Colon (tissue), 2 donors: ENCODE measurements around the gene LHX5.
"Not testable (repeated sequence)": the region's sequence is repeated elsewhere in the genome, so short reads cannot be mapped to it uniquely, and the experiment has no call there.

Experiments used
- FAIRE-seq: peaks from 2 replicates; lab custom pipeline; 2012; peaks lifted over from hg19 to GRCh38; lab: Jason Lieb, UNC
- donor health status: control.
- donor health status: control.

Gene LHX5

DNA sequence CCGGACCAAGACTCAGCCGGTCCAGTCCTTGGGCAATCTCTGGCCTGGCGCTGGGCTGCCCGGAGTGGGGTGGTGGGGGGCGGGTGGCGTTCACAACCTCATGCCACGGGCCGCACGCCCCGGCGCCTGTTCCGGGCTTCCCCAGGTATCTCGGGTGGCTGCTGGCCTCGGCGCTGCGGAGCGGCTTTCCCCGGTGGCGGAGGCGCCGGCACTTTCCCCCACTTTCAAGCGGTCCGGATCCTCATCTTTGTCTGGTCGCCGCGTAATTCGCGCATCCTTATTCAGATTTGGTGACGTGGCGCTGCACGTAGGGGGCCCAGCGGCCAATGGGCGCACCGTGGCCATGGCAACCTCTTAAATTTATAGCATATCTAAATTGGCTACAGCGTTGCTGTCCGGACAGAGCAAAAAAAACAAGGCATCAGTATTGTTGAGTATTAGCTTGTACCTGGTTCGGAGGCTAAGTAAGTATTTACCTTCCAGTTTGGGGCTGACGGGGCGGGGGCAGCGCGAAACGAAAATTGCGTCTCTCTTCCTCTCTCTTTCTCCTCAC is at the start of gene LHX5:
TSS of gene LHX5 (minus strand) at position 253 of the 553 bp plus-strand sequence. CDS start 373 bp downstream, outside the sequence.
- no peak for FAIRE-seq

DNA sequence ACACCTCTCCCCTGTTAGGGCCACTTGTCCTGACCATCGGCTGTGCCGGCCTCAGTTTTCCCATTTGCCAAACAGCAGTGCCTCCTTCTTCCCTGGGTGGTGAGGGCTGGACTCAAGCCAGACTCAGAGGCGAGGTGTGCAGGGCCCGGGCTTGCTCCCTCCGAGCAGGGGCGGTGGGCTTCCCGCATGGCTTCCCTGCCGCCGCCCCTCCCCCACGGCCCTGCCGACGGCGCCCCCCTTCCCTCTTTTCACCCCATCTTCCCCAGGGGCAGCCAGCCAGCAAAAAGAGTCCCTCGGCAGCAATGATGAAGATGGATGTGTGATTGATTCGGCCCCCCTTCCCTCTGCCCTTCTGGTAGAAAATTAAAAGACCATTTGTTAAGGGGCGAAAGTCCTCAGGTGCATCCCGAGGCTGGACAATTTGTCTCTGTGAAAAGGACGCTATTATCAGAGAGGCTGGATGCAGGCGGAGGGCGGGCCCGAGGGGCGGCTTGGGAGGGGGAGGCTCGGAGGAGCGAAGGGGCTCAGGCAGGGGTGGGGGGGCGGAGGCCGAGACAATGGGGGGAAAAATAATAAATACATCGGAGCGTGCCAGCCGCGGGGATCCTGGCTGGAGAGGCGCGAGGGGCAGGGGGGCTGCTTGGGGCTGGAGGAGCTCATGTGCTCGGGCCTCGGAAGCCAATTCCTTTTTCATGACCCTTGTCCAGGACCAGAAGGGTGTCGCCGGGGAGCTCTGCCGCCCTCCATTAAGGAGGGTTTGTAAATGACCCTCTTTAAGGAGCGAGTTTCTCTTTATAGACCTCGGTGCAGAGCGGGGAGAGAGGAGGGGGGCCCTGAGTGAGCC is 48.0 kb upstream of the LHX5 start:
- no peak for FAIRE-seq

DNA sequence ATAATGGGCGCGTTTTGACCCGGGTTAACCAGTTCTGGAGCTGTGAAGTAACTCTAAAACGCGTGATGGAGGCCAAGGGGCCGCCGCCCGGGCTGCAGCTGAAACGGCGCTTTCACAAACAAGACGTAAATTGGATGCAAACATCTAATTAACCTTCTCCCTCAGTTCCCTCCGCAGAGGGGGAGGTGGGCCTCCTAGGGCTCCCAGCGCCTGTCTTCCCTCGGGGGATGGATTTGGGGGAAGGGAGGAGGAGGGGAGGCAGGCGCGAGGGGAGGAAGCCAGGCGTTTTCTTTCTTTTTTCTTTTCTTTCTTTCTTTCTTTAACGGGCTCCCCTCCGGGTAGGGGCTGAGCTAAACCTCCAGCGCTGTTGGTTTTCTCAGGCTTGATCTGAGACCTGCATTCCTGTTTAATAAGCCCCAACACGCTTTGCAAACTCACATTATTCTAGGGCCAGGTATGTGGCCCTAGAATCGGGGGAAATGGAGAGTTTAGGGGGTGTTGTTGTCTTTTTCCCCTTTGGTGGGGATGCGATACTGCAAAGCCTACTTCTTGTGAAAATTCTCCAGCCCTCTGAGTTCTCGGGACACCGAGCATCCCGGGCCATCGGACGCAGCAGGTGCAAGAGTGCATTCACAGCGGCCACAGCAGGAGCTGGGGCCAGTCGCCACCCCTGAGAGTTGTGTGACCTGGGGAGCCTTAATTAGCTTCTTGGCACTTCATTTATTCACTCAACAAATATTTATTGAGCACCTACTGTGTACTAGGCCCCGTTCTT is 43.6 kb upstream of the LHX5 start:
- FAIRE-seq = no peak

DNA sequence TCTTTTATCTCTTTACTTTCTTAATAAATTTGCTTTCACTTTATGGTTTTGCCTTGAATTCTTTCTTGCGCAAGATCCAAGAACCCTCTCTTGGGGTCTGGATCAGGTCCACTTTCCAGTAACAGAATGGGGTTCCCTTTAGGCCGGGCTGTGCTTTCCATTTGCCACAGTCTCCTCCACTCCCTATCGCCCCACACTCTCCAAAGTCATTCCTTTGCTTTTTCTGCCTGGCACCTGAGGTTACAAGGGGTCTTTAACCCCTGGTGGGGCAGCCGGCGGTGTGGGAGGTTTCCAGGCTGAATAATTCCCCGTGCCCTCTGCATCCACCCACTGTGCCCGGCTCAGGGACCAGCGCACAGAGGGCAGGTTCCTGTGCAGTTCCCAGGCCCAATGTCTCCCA is 42.9 kb upstream of the LHX5 start:
- no peak for FAIRE-seq

DNA sequence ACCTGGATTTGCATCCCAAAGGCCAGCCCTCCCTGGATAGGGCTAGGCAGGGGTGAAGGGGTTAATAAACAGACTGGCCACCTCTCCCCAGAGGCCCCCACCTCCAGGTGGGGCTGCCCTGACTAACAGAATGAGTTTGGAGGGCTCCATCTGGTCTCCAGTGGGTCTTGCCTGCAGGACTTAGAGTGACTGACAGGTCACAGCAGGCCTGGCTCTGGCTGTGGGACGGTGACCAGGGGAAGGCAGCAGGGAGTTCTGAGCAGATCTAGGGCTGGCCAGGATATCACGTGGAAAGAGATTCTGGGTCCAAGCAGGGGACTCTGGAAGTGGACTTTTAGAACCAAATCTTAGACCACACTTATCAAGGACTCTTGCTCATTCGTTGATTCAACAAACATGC is 40.9 kb upstream of the LHX5 start:
- FAIRE-seq = no peak

DNA sequence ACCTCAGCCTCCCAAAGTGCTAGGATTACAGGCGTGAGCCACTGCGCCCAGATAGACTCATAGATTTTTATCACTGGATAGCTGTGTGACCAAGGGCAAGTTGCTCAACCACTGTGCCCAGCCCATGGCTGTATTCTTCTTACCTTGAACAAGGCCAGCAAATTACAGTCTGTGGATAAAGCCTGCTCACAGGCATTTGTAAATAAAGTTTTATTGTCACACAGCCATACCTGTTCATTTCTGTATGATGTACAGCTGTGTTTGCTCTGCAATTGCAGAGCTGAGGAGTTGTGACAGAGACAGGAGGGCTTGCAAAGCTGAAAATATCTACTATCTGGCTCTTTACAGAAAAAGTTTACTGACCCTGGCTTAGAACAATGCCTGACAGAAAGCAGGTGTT is 35.2 kb upstream of the LHX5 start:
- no peak for FAIRE-seq

DNA sequence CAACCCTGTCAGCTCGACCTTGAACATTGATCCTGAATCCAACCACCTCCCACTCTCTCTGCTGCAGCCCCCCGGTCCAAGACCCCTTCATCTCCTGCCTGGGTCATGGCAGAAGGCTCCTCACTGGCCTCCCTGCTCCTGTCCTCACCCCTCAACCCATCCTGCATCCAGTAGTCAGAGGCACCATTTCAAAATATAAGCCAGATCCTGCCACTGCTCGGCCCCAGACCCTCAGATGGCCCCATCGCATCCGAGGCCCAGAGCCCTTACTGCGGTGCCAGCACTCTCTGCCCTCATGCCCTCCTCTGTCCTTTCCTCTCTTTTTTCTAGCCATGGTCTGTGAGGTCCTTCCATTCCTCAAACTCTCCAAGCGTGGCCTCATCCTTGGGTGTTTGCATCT is 34.3 kb upstream of the LHX5 start:
- FAIRE-seq = no peak

DNA sequence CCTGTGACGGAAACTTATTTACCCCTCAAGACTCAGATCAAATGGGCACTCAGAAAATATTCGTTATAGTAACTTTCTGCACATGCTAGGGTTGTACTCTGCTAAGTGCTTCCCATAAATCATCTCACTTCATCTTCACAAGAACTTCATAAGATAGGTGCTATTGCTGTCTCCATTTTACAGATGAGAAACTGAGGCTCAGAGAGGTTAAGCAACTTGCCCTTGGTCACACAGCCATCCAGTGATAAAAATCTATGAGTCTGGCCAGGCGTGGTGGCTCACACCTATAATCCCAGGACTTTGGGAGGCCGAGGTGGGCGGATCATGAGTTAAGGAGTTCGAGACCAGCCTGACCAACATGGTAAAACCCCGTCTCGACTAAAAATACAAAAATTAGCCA is 33.2 kb upstream of the LHX5 start:
- no peak for FAIRE-seq

DNA sequence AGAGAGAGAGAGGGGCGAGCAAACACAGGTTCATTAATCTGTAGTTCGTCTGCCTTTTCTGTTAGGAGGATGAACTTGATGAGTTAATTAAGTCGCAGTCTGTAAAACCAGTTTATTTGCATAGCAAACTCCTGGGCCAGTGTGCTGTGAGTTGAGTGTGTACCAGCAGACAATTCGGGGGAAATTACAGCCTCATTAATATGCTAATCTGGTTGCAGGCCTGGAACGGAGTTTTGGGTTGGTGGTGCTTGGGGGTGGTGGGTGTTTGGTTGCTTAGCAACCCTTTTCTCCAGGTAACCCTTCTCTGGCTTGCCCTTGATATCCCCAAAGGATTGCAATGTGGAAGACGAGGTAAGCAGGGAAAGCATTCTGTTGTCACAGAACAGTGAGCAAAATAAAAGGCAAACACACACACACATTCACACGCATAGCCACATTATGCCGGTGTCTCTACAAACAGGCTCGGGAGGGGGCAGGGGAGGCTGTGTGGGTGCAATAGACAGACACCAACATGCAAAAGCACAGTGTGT is 29.2 kb upstream of the LHX5 start:
- FAIRE-seq = no peak

DNA sequence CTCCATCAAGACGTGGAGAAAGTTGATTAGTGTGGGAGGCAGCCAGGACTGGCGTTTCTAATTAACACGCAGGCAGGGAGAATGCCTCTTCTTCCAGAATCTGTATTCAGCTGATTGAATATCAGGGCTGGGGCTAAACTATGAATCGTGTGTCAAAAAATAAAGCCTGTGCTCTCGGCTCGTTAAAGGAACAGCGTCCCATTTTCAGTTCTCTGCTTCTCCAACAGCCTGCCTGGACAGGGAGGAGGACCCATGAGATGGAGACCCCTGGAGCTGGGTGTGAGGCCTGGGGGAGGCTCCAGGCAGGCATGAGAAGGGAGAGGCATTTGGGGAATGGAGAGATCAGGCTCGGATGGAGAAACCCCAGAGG is 28.6 kb upstream of the LHX5 start:
- no peak for FAIRE-seq

DNA sequence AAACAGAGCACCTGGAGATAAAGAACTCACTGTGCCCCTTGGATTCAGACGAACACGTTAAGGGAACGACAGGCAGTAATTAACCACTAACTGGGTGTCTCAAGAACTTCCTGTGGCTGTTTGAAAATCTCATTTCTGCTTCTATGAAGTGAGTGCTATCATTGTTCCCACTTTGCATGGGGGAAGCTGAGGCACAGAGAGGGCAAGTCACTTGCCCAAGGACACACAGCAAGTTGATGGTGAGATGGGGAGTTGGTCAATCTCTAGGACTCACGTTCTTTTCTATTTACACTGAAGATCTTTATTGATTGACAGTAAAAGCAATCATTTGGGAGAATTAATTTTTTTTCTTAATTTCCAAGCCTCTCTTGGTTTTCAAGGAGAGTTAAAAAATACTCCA is 26.8 kb upstream of the LHX5 start:
- FAIRE-seq = no peak

DNA sequence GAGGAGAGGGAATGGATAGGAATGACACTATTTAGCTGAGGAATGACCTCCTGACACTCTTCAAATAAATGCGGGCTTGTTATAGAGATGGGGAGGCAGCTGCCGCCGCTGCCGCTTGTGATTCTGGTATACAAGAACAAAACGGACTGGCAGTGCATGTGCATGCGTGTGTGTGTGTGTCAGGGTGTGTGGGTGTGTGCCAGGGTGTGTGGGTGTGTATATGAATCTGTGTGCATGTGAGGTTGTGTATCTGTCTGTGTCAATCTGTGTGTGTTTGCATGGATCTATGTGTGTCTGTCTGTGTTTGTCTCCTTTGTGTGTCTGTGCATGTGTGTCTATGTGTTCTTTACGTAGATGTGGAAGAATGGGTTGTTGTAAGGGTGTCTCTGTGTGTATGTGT is 26.0 kb upstream of the LHX5 start:
- FAIRE-seq = no peak

DNA sequence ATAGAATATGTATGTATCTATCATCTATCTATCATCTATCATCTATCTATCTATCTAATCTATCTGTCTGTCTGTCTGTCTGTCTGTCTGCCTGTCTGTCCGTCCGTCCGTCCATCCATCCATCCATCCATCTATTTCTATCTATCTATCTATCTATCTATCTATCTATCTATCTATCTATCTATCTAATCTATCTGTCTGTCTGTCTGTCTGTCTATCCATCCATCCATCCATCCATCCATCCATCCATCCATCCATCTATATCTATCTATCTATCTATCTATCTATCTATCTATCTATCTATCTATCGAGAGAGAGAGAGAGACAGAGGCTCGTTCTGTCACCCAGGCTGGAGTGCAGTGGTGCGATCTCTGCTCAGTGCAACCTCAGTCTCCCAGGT is 24.3 kb upstream of the LHX5 start:
- FAIRE-seq = not testable (repeated sequence)

DNA sequence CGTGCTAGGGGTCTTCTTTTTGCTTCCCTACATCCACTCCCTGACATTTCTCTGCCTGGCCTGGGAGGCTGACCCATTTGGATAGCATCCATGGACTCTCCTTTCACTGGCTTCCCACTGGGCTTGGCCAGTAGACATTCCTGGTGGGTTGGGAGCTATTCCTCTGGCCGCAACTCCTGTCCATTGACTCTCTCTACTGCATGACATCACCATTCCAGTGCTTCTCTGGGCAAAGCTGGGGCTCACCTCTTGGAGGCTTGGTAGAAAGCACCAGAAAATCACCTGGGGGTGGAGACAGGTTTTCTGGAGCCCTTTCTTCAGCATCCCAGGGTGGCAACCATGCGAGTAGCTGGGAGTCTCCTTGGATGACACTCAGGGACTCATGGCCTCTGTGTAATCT is 16.7 kb upstream of the LHX5 start:
- FAIRE-seq = no peak

DNA sequence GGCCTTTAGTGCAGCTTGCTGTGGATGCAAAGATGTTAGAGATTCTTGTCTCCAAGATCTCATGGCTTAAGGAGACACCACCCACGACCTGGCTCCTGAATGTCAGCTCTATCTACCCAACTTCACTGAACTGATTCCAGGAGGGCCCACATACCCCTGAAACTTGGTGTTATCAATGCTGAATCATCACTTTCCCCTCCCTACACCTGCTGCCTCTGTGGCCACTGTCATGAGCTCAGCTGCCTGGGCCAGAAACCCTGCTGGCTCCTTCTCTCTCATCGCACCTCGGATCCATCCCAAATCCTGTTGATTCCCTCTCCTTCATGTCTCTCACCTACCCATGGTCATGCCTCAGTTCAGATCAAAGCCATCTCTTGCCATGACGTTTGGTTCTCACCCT is 15.1 kb upstream of the LHX5 start:
- no peak for FAIRE-seq

DNA sequence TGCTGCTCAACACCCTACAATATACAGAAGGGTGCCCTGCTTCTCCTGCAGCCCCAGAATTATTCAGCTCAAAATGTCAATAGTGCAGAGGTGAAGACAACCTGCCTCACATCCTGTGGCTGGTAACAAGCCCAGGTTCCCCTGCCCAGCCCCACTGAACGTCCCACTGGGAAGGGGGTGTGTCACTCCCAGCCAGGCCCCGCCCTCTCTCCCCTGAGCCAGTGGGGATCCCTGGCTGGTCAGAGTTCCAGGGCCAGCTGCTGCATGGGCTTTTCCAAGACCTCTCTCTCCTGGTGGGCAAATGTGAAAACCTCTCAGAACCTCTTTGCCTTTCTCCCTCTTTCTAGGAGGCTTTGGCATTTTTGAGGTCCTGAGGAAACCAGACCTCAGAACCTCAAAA is 13.7 kb upstream of the LHX5 start:
- FAIRE-seq = no peak

DNA sequence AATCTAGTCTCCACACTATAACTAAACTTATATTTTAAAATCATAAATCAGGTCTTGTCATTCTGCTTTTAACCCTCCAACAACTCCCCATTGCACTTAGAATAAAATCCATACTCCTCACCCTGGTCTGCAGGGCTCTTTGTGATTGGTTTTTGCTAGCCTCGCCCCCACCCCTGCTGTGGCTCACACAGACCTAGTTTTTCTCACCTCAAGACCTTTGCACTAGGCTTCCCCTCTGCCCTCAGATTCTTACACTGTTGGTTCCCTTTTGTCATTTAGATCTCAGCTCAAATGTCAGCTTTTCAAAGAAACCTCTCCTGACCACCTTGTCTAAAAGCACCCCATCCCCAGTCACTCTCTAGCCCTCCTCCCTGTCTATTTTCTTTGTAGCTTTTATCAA is 10.7 kb upstream of the LHX5 start:
- no peak for FAIRE-seq

DNA sequence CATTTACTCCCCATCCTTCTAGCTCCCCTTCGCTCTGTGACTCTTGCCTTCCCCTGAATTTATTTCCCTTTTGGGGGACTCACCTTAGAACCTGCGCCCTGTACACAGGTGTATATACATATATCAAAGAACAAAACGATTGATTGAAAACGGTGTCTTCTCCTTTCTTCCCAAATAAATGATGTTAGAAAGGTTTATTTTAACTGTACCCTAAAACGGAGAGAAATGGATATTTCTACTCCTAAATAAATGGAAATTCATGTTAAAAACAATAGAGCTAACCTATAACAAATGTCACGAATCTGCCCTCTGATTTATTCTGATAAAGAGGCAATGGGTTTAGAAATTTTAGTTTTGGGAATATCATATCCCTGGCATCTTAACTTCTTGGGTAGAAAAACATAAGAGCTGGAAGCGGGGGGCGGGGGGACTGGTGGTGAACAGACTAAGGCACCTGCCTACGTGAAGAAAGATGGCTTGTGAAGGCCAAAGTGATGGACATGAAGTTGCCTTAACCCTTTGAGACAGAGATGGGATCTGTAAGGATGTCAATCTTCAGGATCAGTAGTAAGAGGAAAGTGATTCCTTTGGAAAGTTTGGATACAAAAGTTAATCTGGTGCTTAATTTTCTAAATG is 8.8 kb upstream of the LHX5 start:
- no peak for FAIRE-seq

DNA sequence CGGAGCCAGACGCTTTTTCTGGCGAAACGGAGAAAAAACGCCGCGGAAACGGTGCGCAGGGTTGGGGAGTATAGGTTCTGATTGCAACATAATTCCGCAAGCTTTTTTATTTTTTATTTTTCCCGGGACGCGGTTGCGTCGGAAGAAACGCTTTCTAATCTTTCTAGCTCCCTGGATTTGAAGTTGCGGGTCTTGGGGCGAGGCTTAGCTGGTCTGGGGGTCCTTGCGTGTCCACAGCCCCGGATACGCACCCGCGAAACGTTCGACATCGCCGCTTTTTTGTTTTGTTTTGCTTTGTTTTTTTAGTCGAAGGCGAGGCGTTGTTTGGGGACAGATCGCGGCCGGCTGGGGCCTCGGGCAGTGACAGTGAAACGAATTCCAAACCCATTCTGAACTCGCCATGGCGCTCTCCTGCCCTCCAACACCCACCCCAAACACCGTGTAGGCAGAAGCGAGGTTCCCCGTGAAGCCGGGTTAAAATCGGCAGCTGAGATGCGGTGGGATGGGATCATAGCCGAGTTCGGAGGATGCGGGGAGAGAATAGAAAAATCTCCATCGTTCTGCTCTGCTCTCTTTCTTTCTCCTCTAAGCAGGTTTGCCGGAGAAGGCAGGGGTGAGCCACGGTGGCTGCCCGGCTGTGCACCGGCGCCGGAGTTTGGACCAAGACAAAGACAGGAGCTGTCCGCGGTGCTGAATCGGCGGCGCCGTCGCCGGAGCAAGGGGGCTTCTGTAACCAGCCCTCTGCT is 8.1 kb upstream of the LHX5 start:
- no peak for FAIRE-seq

DNA sequence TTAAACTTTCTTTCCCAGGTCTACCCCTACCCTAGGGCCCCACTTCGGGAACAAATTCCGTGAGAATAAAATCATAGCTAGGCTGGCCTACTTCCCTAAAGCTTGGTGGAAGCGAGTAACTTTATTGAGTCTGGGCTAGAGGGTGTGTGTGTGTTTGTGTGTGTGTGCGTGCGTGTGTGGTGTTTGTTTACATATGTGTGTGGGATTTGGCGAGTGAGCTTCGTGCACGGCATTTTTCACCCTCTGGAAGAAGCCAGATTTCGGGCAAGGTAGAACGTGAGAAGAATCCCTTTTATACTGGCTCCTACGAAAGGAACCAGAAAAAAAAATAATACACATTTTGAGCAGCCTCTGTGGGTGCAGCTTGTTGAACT is 7.5 kb upstream of the LHX5 start:
- no peak for FAIRE-seq

DNA sequence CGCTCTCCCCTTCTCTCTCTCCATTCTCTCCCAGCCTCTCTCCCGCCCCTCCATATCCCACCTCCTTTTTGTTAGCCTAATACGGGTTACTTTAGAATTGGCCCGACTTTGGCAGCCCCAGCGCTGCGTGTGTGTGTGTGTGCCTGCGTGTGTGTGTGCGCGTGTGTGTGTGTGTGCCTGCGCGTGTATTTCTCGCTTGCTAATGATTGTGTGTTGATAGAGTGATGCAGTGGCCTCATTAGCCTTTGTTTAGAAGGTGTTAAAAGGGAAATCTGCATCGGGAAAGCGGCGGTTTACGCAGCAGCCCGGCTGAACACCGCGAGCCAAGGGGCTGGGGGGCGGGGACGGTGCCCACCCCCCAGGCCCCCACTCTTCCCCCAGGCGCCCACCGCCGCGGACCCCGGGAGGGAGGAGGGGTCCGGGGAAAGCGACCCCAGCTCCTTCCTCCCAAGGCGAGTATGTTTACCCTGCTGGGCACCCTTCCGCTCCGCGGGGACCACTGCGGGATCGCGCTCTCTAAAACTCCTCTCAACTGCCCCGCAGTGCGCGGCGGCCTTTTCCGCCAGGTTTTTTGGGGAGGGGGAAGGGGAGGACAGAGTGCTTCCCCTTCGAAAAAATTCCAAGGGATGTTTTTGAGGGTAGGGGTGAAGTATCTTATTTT is 6.8 kb upstream of the LHX5 start:
- FAIRE-seq = no peak

DNA sequence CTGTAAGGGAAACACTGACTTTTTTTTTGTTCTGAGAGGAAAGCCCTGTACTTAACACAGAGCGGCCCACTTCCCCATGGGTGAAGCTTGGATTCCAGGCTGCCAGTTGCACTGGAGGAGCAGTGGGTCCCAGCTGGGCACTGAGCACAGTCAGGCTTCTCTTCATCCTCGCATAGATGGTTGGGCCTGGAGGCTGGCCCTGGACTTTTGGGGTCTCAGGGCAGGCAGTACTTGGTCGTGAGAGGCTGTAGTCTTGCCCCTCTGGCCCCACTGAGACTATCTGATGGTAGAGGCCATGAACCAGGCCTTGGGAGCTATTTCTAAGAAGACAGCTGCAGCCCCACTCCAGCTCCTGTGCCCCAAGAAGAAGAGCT is 6.2 kb upstream of the LHX5 start:
- FAIRE-seq = no peak
